Rectal smooth muscle tissue (tissue), 1 donor: ENCODE measurements around the gene EHMT1.
A peak's percentile ranks its signal among the peaks of the same experiment; 100 is the strongest.

Experiments
- H3K27ac ChIP-seq: one replicate; pipeline ENCODE4 v1.7.0; 2013; ENCODE audit warnings: low read depth, low read length, inconsistent platforms
- H3K27me3 ChIP-seq: one replicate; pipeline ENCODE4 v1.7.0; 2013; ENCODE audit warnings: low read length; ENCODE audit not compliant: control insufficient read depth, insufficient read depth
- H3K36me3 ChIP-seq: one replicate; pipeline ENCODE4 v1.7.0; 2013; ENCODE audit warnings: low read length; ENCODE audit not compliant: control insufficient read depth, insufficient read depth
- H3K4me1 ChIP-seq: one replicate; pipeline ENCODE4 v1.7.0; 2013; ENCODE audit warnings: low read length; ENCODE audit not compliant: control insufficient read depth, insufficient read depth
- H3K4me3 ChIP-seq: one replicate; pipeline ENCODE4 v1.7.0; 2013; ENCODE audit warnings: low read length
- H3K9ac ChIP-seq: one replicate; pipeline ENCODE4 v1.7.0; 2013; ENCODE audit warnings: low read length

The EHMT1 gene

DNA sequence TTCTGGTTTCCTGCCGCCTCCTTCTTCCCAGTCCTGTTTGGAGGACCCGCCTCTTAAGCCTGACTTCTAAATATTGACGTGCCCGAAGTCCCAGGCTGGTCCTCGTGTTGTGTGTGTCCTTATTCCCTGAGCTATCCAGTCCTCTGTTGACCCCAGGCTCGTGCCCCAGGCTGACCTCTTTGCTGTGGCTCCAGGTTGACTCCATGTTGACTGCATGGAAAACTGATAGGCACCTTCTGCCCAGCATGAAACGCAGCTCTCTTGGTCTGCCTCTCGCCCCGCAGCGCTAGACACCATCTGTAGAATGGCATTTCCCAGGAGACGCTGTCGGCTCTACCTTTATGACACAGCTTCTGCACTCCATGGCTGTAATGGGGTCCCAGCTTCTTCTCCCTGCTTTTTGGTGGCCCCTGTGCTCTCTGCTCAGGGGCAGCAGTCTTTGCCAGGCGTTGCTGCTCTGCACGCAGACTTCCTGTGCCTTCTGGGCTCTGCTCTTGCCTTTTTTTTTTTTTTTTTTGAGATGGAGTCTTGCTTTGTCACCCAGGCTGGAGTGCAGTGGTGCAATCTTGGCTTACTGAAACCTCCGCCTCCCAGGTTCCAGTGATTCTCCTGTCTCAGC is 28.4 kb downstream of the EHMT1 start:
- Histone ChIP-seq H3K4me1 (no peaks in the 10 kb centered on the region), H3K4me3 (peak overlapping the region; percentile 2), H3K36me3 (peaks cover 4% of the 10 kb centered on the region), H3K9ac (no peak overlapping the region), H3K27ac (no peak overlapping the region), H3K27me3 (no peaks in the 10 kb centered on the region)

DNA sequence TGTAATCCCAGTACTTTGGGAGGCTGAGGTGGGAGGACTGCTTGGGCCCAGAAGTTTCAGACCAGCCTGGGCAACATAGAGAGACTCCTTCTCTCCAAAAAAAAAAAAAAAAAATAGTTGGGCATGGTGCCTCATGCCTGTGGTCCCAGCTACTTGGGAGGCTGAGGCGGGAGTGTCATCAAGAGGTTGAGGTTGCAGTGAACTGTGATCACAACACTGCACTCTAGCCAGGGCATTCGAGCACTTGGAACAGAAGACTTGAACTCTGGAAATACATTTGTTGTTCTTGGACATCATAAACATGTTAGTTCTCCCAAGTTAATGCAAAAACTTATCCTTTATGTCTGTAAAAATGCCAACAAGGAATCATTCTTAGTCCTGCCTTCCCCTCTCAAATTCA is 29.6 kb downstream of the EHMT1 start:
- no peak overlapping the region for H3K4me3 ChIP-seq
- peaks cover 4% of the 10 kb centered on the region for H3K36me3 ChIP-seq
- H3K4me1 ChIP-seq = no peaks in the 10 kb centered on the region

DNA sequence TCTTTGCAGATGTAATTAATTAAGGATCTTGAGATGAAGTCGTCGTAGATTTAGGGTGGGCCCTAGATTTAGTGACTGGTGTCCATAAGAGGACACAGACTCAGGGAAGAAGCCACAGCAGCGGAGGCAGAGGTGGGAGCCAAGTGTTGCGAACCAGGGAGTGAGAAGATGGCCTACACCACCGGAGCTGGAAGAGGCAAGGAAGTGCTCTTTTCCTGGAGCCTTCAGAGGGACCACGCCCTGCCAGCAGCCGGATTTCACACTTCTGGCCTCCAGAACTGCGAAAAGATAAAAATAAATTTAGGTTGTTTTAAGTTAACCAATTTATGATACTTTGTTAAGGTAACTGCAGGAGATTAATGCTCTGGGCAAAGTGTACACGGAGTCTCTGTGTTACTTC is 30.7 kb downstream of the EHMT1 start:
- Histone ChIP-seq H3K27ac (no peak overlapping the region), H3K4me3 (no peak overlapping the region), H3K9ac (no peak overlapping the region), H3K4me1 (no peaks in the 10 kb centered on the region), H3K36me3 (no peaks in the 10 kb centered on the region), H3K27me3 (no peaks in the 10 kb centered on the region)

More for the DNA sequence above, 29.6 kb downstream of the EHMT1 start:
- Histone ChIP-seq H3K27me3 (no peaks in the 10 kb centered on the region), H3K9ac (no peak overlapping the region), H3K27ac (no peak overlapping the region)

DNA sequence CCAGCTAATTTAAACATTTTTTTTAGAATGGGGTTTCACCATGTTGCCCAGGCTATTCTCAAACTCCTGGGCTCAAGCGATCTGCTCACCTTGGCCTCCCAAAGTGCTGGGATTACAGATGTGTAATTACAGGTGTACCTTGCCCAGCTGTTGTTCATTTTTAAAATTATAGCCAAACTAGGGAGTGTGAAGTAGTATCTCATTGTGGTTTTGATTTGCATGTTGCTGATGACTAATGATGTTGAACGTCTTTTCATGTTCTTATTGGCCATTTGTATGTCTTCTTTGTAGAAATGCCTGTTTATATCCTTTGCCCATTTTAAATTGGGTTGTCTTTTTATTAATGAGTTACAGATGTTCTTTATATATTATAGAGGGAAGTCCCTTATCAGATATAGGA is 31.5 kb downstream of the EHMT1 start:
- H3K36me3 ChIP-seq = no peaks in the 10 kb centered on the region
- no peak overlapping the region for H3K27ac ChIP-seq
- H3K4me3 ChIP-seq = no peak overlapping the region
- no peak overlapping the region for H3K9ac ChIP-seq
- H3K4me1 ChIP-seq = no peaks in the 10 kb centered on the region
- H3K27me3 ChIP-seq = no peaks in the 10 kb centered on the region

DNA sequence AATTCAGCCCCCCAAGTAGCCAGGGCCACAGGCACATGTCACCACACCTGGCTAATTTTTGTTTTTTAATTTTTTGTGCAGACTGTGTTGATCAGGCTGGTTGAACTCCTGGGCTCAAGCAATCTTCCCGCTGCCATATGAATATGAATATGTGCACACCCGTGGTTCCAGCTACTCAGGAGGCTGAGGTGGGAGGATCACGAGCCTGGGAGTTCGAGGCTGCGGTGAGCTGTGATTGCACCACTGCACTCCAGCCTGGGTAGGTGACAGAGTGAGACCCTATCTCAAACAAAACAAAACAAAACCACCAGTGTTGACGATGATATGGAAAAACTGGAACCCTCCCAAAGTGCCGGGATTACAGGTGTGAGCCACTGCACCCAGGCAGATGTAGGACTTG is 32.0 kb downstream of the EHMT1 start:
- Histone ChIP-seq H3K4me1 (no peaks in the 10 kb centered on the region), H3K27me3 (no peaks in the 10 kb centered on the region), H3K9ac (no peak overlapping the region), H3K4me3 (no peak overlapping the region), H3K36me3 (no peaks in the 10 kb centered on the region), H3K27ac (no peak overlapping the region)

DNA sequence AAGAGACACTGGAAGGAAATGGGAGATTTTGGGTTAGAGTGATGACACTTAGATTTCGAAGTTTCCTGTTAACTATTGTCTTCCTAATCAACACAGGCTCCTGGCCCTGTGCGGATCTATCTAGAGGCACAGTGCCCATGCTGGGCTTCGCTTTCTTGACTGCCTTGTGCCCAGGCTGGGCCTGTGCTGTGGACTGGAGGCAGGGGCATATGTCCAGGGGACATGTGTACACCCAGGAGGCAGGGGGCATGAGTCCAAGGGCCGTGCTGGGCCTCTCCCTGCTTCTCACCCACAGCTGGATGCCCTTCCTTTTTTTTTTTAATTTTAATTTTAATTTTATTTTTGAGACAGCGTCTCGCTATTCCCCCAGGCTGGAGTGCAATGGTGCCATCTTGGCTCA is 37.6 kb downstream of the EHMT1 start:
- Histone ChIP-seq H3K4me3 (no peak overlapping the region), H3K36me3 (no peaks in the 10 kb centered on the region)

DNA sequence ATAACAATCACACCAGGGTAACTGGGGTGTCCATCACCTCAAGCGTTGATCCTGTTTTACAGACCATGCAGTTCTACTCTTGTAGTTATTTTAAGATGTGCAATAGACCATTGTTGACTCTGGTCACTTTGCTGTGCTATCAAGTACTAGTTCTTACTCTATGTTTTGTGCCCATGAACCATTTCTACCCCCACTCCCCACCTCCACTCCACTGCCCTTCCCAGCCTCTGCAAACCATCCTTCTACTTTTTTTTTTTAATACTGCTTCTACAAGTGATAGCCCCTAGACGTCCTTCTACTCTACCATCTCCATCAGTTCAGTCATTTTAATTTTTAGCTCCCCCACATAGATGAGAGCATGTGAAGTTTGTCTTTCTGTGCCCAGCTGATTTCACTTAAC is 38.8 kb downstream of the EHMT1 start:
- H3K27me3 ChIP-seq = no peaks in the 10 kb centered on the region
- no peaks in the 10 kb centered on the region for H3K36me3 ChIP-seq
- H3K27ac ChIP-seq = no peak overlapping the region
- H3K9ac ChIP-seq = no peak overlapping the region
- no peak overlapping the region for H3K4me3 ChIP-seq
- H3K4me1 ChIP-seq = no peaks in the 10 kb centered on the region

More for the DNA sequence above, 37.6 kb downstream of the EHMT1 start:
- H3K27me3 ChIP-seq = no peaks in the 10 kb centered on the region
- H3K9ac ChIP-seq = no peak overlapping the region
- H3K4me1 ChIP-seq = no peaks in the 10 kb centered on the region
- no peak overlapping the region for H3K27ac ChIP-seq

DNA sequence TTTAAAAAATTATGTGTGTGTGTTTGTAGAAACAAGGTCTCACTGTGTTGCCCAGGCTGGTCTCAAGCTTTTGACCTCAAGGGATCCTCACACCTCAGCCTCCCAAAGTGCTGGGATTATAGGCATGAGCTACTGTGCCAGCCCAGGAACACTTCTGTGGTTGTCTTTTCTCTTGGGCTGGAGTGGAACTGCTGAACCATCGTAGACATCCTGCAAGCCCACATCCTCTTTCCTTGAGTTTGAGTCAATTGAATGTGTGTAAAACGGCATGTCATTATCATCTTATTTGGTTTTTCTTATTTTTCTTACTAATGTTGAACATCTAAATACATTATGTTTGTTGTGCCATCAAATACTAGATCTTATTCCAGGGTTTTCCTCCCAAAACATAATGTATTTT is 40.0 kb downstream of the EHMT1 start:
- no peaks in the 10 kb centered on the region for H3K4me1 ChIP-seq
- no peak overlapping the region for H3K9ac ChIP-seq
- H3K27me3 ChIP-seq = no peaks in the 10 kb centered on the region
- H3K27ac ChIP-seq = no peak overlapping the region
- H3K36me3 ChIP-seq = no peaks in the 10 kb centered on the region
- no peak overlapping the region for H3K4me3 ChIP-seq

DNA sequence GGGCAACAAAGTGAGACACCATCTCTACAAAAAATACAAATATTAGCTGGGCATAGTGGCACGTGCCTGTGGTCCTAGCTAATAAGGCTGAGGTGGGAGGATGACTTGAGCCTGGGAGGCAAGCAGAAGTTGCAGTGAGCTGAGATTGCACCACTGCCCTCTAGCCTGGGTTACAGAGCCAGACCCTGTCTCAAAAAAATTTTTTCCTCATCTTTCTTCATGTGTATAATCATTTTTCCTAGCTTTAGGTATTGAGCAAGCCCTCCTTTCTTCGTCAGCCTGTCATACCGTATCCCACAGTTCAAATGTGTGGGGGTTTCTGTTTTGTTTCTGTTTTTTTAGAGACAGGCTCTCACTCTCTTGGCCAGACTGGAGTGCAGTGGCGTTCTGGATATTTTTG is 41.3 kb downstream of the EHMT1 start:
- no peak overlapping the region for H3K27ac ChIP-seq
- peaks cover under 1% of the 10 kb centered on the region for H3K4me1 ChIP-seq
- no peaks in the 10 kb centered on the region for H3K36me3 ChIP-seq
- H3K27me3 ChIP-seq = no peaks in the 10 kb centered on the region
- no peak overlapping the region for H3K9ac ChIP-seq
- H3K4me3 ChIP-seq = no peak overlapping the region

DNA sequence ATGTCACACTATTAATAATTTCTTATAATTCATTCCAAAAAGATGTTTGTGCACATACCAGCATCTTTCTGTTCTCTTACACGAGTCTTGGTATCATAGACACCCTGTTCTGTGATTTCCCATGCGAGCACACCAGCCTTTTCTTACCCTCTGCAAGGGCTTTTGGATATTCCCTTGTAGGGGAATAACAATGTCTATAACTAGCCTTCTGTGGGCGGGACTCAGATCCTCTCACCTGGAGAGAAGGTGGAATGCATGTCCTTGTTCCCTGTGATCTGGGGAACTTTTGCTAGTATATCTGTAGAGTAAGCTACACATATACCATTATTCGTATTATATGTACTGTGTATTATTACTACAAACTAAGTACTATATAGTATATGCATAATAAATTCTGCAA is 44.8 kb downstream of the EHMT1 start:
- H3K27me3 ChIP-seq = no peaks in the 10 kb centered on the region
- no peak overlapping the region for H3K27ac ChIP-seq
- H3K36me3 ChIP-seq = no peaks in the 10 kb centered on the region
- H3K4me1 ChIP-seq = peaks cover 11% of the 10 kb centered on the region
- no peak overlapping the region for H3K4me3 ChIP-seq
- H3K9ac ChIP-seq = no peak overlapping the region

DNA sequence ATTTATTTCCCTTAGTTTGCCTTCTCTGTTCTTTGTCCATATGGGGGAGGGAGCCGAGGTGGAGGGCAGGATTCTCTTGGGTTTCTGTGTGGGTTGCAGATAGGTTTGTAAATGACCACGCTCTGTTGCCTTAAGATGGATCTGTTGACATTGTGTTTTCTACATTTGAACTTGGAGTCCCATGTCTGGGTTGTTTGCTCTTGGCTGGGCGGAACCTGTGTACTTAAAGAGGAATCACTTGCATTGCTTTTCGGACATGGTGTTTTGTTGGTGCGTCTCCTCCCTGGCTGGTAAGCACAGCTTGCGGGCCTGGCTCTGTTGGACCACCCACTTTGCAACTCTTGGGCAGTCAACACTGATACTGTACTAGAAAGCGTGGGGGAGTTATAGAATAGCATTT is 45.9 kb downstream of the EHMT1 start:
- Histone ChIP-seq H3K27ac (no peak overlapping the region), H3K4me1 (peaks cover 11% of the 10 kb centered on the region), H3K36me3 (no peaks in the 10 kb centered on the region), H3K27me3 (no peaks in the 10 kb centered on the region), H3K4me3 (no peak overlapping the region), H3K9ac (no peak overlapping the region)

DNA sequence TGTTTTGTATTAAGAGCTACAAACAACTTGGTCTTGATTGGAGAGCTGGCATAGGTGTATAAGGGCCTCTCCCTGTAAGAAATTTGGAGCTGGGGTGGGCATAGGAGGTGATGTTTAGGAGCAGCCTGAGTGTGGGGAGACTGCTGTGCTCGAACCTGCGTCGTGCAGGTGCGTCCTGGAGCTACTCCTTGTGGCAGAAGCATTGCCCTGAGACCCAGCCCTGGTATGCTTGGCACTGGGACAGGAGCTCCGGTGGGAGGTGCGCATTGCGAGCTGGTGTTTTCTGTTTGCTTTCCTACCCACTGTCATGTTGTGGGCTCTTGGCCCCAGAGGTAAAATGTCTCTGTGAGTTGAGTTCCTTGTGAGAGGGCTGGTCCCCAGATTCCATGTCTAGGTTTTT is 46.4 kb downstream of the EHMT1 start:
- Histone ChIP-seq H3K36me3 (no peaks in the 10 kb centered on the region), H3K4me3 (no peak overlapping the region), H3K9ac (no peak overlapping the region), H3K27ac (no peak overlapping the region), H3K4me1 (peaks cover 11% of the 10 kb centered on the region), H3K27me3 (no peaks in the 10 kb centered on the region)

DNA sequence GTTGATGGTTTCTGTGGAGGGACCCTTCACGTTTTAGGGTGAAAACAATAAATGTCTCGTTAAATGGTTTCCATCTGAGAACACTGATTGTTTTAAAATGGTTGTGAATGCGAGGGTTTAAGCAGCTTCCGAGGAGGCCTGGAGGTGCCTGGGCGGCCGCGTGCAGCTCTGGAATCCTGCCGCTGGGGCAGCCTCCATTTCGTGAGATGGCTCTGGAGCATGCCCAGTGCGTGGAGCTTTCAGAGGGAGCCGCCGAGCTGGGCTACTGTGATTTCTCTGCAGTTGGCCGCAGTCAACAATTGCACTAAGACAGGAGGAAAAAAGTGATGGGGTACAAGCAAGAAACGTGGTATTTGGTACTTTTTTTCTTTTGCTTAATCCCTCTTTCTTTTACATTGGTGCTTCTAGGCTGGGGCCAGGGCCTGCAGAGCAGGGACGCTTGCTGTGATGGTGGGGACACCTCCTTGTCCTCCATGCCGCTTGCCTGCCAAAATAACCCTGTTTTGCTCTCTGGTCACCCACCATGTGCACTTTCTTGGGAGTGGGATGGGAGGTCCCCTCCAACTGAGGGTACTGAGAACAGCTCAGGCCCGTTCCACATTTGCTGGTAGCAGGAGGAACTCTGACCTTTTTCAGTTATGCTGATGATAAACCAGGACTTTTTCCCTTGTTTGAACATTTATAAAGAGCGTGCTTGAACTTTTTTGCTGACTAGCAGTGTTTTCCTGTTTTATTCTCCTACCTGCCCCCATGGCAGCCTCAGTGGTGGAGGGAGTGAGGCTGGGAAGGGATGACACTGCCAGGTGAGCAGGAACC is 47.1 kb downstream of the EHMT1 start:
- H3K4me3 ChIP-seq = no peak overlapping the region
- H3K4me1 ChIP-seq = peaks cover 11% of the 10 kb centered on the region
- H3K9ac ChIP-seq = no peak overlapping the region
- H3K36me3 ChIP-seq = no peaks in the 10 kb centered on the region
- no peaks in the 10 kb centered on the region for H3K27me3 ChIP-seq
- no peak overlapping the region for H3K27ac ChIP-seq
